Activated naive CD4-positive, alpha-beta T cell treated with anti-CD3 and anti-CD28 coated beads for 36 hours (primary cell): ENCODE results near the gene GRAMD2A. TPM values are rescaled to one million over a fixed set of nuclear protein-coding genes. Genes with fewer than 3 reads are reported as not detected.

Experiments used
- CTCF ChIA-PET: fragments of 350-600 bp; sonication (Branson Sonifier 250); formaldehyde crosslinking; loops from one replicate; lab custom pipeline; 2021; ENCODE audit warnings: antibody characterized with exemption; lab: Charles Lee
- DNase-seq: peaks from one replicate; pipeline ENCODE4 v3.0.0-alpha.2; 2020
- H3K27ac Mint-ChIP-seq: one replicate; pipeline ENCODE4 v1.8.0; 2021; ENCODE audit warnings: mild to moderate bottlenecking, mixed read lengths
- H3K27me3 Mint-ChIP-seq: one replicate; pipeline ENCODE4 v1.8.0; 2021; ENCODE audit warnings: low read depth, mixed read lengths
- H3K36me3 Mint-ChIP-seq: one replicate; pipeline ENCODE4 v1.8.0; 2021; ENCODE audit warnings: low read depth, mixed read lengths
- H3K4me1 Mint-ChIP-seq: one replicate; pipeline ENCODE4 v1.8.0; 2021; ENCODE audit warnings: low read depth, mixed read lengths
- H3K4me3 Mint-ChIP-seq: one replicate; pipeline ENCODE4 v1.8.0; 2021; ENCODE audit warnings: mild to moderate bottlenecking, moderate library complexity, mixed read lengths
- H3K9me3 Mint-ChIP-seq: one replicate; pipeline ENCODE4 v1.8.0; 2021; ENCODE audit warnings: mixed read lengths
- intact Hi-C: fragments of 100-400 bp; cut with micrococcal nuclease; formaldehyde crosslinking; loops from one replicate; pipeline ENCODE4 v1.15.1; 2023
- total RNA-seq, 2 experiments: library from RNA; stranded (reverse); gene quantifications; one replicate each; pipeline ENCODE4 v1.2.3, GENCODE V29; 2021

Gene GRAMD2A
- total RNA-seq, 2 experiments from 2014 or later, result not detected

DNA sequence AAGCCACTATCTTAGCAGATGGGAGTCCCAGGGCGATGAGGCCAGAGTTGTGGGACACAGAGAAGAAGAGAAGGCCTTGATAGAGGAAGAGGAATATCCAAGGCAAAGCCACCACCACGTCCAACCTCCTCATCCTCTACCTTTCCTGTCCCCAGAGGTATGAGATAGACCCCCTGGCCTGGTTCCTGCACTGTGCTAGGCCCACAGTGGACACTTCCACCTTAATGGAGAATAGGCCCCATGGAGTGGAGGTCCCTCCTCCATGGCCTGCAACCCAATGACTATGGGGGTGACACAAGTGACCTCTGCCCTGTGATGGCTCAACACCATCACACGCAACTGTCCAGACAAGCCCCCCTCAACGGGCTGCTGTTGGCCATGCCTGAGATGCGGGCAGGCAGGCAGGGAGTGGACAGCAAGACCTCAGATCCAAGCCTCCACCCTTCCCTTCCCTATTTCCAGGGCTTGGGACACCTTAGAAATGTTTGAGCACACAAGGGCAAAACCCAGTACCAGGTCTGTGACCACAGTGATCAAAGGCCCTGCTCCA, 36.8 kb downstream of the GRAMD2A start:
- CTCF ChIA-PET, result no interaction called here
- no peak overlapping the region for H3K4me3 Mint-ChIP-seq
- intact Hi-C loops, result no loop called here

DNA sequence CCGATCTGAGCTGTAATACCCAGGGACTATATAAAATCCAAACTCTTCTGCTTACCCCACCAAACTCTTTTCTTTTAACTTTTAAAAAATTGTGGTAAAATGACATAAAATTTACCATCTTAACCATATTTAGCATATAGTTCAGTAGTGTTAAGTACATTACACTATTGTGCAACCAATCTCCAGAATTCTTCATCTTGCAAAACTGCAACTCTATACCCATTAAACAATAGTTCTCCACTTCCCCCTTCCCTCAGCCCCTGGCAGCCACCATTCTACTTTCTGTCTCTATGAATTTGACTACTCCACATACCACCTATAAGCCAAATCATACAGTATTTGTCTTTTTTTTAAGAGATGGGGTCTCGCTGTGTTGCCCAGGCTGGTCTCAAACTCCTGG, 40.7 kb downstream of the GRAMD2A start:
- intact Hi-C loops, result loop anchor here (1.0 to 5.0 kb wide), 4 partner anchors 356 to 710 kb away; no protein-coding TSS in a partner anchor
- Mint-ChIP-seq H3K27ac (no peak overlapping the region), H3K36me3 (no peaks in the 10 kb centered on the region), H3K9me3 (no peaks in the 10 kb centered on the region), H3K4me3 (no peak overlapping the region), H3K27me3 (peaks cover 2% of the 10 kb centered on the region), H3K4me1 (peaks cover 4% of the 10 kb centered on the region)
- no peak for DNase-seq
- CTCF ChIA-PET, result interaction anchor here (0.6 to 3.3 kb wide), 18 partner anchors 10 to 850 kb away, joined by 3 to 29 read pairs (median 4); no protein-coding TSS in a partner anchor

More for the DNA sequence above, 36.8 kb downstream of the GRAMD2A start:
- no peaks in the 10 kb centered on the region for H3K36me3 Mint-ChIP-seq
- H3K27me3 Mint-ChIP-seq, result no peaks in the 10 kb centered on the region
- DNase-seq, result no peak
- H3K4me1 Mint-ChIP-seq, result peaks cover 2% of the 10 kb centered on the region
- no peaks in the 10 kb centered on the region for H3K9me3 Mint-ChIP-seq
- H3K27ac Mint-ChIP-seq, result no peak overlapping the region

DNA sequence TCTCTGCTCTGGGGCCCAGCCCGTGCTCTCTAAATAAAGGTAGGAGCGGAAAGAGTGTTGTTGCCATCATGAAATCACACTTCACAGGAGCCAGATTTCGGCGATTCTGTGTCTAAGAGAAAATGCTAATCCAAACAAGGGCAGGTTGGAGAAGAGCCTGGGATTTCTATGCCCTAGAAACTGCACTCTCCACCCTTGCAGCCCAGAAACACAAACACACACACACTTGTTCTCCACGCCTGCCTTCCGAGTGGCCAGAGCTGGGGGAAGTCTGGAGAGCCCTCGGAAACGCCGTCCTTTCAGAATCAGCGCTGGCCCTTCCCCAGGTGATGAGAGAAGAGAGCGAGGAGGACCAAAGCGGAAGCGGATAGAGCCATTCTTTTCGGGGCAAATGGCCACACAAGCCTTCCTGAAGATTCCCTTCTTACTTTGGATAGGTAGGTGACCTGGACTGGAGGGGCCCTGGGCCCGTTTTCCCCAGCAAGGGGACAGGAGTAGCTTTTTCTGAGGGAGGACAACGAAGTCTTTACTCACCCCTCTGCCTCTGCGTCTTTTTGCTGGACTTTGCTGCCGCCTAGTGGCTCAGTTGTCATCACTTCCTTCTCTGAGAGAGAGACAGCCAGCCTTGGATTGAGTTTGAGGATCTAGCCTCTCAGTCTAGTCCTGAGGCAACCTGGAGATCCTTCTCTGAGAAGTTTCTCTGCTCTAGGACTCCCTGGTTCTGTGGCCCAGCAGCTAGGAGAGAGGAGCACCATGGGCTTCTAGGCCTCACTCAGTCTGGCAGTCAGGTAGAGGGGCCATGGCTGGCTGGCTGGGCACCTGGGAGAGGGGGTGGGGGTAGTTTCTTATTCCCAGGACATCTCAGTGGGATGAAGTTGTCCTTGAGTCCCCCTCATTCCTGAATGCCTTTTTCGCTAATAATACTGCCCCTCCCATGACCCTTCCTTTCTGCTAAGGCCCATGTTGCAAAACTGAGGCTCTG, 41.7 kb downstream of the GRAMD2A start:
- peaks cover 4% of the 10 kb centered on the region for H3K4me1 Mint-ChIP-seq
- DNase-seq, result peak; percentile 92
- peak overlapping the region; percentile 60 for H3K4me3 Mint-ChIP-seq
- H3K9me3 Mint-ChIP-seq, result no peaks in the 10 kb centered on the region
- H3K27ac Mint-ChIP-seq, result no peak overlapping the region
- intact Hi-C loops, result loop anchor here (1.0 to 5.0 kb wide), 4 partner anchors 355 to 709 kb away; no protein-coding TSS in a partner anchor
- H3K36me3 Mint-ChIP-seq, result no peaks in the 10 kb centered on the region
- peaks cover 2% of the 10 kb centered on the region for H3K27me3 Mint-ChIP-seq
- CTCF ChIA-PET, result interaction anchor here (0.6 to 3.3 kb wide), 27 partner anchors 9 to 851 kb away, joined by 3 to 29 read pairs (median 3); no protein-coding TSS in a partner anchor

GRCh38 chr15:72155003-72155621, 42.5 kb downstream of the GRAMD2A start:
- CTCF ChIA-PET, result interaction anchor here (1.0 to 3.3 kb wide), 4 partner anchors 10 to 412 kb away, joined by 3 to 29 read pairs (median 13); no protein-coding TSS in a partner anchor
- peaks cover 4% of the 10 kb centered on the region for H3K4me1 Mint-ChIP-seq
- H3K27me3 Mint-ChIP-seq, result peaks cover 2% of the 10 kb centered on the region
- H3K27ac Mint-ChIP-seq, result no peak overlapping the region
- no peak for DNase-seq
- intact Hi-C loops, result loop anchor here (5.0 kb wide), 1 partner anchor 708 kb away; no protein-coding TSS in a partner anchor
- H3K9me3 Mint-ChIP-seq, result no peaks in the 10 kb centered on the region
- H3K36me3 Mint-ChIP-seq, result no peaks in the 10 kb centered on the region
- no peak overlapping the region for H3K4me3 Mint-ChIP-seq

GRCh38 chr15:72154316-72154715, 43.3 kb downstream of the GRAMD2A start:
- no peak overlapping the region for H3K27ac Mint-ChIP-seq
- CTCF ChIA-PET, result interaction anchor here (0.7 kb wide), 2 partner anchors 9 to 411 kb away, joined by 3 read pairs; no protein-coding TSS in a partner anchor
- intact Hi-C loops, result no loop called here

DNA sequence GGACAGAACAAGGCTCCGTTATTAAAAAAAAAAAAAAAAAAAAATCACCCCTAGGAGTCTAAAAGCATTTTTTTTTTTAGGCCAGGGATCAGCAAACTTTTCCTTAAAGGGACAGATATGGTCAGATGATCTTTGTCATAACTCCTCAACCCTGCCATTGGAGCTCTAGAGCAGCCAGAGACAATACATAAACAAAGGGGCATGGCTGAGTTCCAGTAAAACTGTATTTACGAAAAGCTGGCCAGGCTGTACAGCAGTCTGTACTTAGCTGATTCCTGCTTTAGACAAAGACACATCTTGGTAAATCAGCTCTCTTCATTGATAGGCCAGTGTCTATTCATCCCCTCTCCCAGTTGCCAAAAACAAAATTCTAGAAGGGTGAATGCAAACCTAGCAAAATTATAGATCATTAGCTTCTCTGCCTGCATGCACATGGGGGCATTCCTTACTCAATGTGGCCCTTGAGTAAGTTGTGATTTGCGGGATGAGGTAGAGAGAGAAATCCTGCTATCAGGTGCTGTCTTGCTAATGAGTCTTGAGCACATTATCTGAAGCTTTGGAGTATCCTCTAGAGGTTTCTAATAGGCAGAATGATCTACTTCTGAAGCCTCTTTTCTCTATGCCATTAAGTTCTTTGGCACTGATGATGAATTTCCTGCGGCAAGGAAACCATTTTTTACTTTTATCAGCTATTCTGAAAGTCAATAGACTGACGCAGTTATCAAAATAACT, 44.2 kb downstream of the GRAMD2A start:
- Mint-ChIP-seq H3K27me3 (peaks cover 2% of the 10 kb centered on the region), H3K4me1 (peaks cover 4% of the 10 kb centered on the region), H3K4me3 (no peak overlapping the region), H3K36me3 (no peaks in the 10 kb centered on the region), H3K9me3 (no peaks in the 10 kb centered on the region), H3K27ac (no peak overlapping the region)
- DNase-seq, result no peak
- intact Hi-C loops, result no loop called here
- CTCF ChIA-PET, result interaction anchor here (0.7 to 1.2 kb wide), 4 partner anchors 9 to 410 kb away, joined by 3 to 4 read pairs (median 4); no protein-coding TSS in a partner anchor

More at GRCh38 chr15:72154316-72154715, 43.3 kb downstream of the GRAMD2A start:
- Mint-ChIP-seq H3K36me3 (no peaks in the 10 kb centered on the region), H3K4me1 (peaks cover 4% of the 10 kb centered on the region), H3K27me3 (peaks cover 2% of the 10 kb centered on the region), H3K4me3 (no peak overlapping the region), H3K9me3 (no peaks in the 10 kb centered on the region)
- no peak for DNase-seq

- Mint-ChIP-seq H3K9me3 (no peaks in the 10 kb centered on the region), H3K4me3 (no peak overlapping the region), H3K27me3 (peaks cover 2% of the 10 kb centered on the region), H3K27ac (no peak overlapping the region), H3K4me1 (no peaks in the 10 kb centered on the region), H3K36me3 (no peaks in the 10 kb centered on the region)
- intact Hi-C loops, result no loop called here
- DNase-seq, result no peak
- CTCF ChIA-PET, result interaction anchor here (0.6 to 1.1 kb wide), 2 partner anchors 8 to 77 kb away, joined by 3 to 4 read pairs; no protein-coding TSS in a partner anchor
Observed at GRCh38 chr15:72147418-72147817, 50.2 kb downstream of the GRAMD2A start.

DNA sequence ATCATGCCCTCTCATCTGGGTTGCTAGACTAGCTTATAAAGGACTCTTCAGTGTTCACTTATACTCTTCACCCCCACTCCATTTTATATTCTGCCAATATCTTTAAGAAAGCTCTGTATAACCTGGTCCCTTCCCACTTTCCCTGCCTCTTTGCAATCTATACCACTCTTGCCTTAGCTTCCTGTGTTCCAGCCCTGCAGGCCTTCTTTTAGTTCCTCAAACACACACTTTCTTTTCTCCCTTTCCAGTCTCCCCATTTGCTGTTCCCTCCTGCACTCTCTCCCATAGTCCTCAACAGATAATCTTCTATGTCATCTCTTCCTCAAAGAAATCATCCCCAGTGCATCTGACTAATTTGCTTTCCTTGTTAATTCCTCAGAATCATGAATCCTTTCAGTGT, 50.7 kb downstream of the GRAMD2A start:
- DNase-seq, result no peak
- Mint-ChIP-seq H3K36me3 (no peaks in the 10 kb centered on the region), H3K27ac (no peak overlapping the region), H3K9me3 (no peaks in the 10 kb centered on the region), H3K27me3 (peaks cover 2% of the 10 kb centered on the region), H3K4me3 (no peak overlapping the region), H3K4me1 (no peaks in the 10 kb centered on the region)
- intact Hi-C loops, result no loop called here
- CTCF ChIA-PET, result interaction anchor here (0.6 to 1.0 kb wide), 2 partner anchors 77 to 366 kb away, joined by 3 to 4 read pairs; no protein-coding TSS in a partner anchor

GRCh38 chr15:72146221-72146620, 51.4 kb downstream of the GRAMD2A start:
- peaks cover 2% of the 10 kb centered on the region for H3K27me3 Mint-ChIP-seq
- no peaks in the 10 kb centered on the region for H3K9me3 Mint-ChIP-seq
- no peaks in the 10 kb centered on the region for H3K36me3 Mint-ChIP-seq
- H3K4me3 Mint-ChIP-seq, result no peak overlapping the region
- CTCF ChIA-PET, result interaction anchor here (0.6 to 1.0 kb wide), 2 partner anchors 365 to 878 kb away, joined by 3 to 4 read pairs; no protein-coding TSS in a partner anchor
- intact Hi-C loops, result no loop called here
- no peaks in the 10 kb centered on the region for H3K4me1 Mint-ChIP-seq
- no peak for DNase-seq
- no peak overlapping the region for H3K27ac Mint-ChIP-seq

DNA sequence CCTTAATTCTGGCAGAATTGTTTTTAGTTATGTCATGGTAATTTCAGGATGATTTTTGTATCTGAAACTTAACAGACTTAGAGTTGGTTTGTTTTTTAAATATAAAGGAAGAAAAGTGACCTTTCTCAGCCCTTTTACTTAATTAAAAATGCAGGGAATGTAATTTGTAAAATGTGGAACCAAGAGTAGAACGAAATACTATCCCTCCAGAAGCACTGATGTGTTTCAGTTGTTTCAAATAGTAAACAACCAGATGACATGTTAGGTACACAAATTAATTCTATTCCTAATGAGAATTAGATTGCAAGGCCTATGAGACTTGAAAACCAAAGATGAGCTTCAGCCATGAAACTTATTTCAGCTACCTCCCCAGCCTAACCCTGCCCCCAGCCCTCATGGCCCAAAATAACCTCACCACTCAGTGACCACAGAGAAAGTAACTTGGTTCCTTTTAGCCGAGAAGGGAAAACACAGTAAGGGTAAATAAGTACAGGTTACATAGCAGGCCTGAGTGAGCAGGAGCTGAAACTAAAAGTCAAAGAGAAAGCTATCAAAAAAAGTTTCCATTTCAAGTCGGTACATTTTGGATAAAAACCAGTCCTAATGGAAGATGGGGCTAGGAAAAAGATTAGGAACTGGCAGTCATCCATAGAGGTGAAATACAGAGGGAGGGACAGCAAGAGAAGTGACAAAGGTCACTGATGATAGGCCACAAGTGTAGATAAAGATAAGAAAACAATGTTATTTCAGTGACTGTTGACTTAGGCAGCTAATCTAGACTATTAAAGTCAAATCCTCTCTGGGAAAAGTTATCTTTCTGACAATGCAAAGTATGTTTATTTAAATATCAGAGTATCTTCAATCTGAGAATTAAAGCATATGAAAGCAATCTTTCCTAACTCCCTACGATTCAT, 56.2 kb downstream of the GRAMD2A start:
- intact Hi-C loops, result no loop called here
- CTCF ChIA-PET, result interaction anchor here (1.2 kb wide), 1 partner anchor 15 kb away, joined by 3 read pairs; no protein-coding TSS in a partner anchor

More for the DNA sequence above, 56.2 kb downstream of the GRAMD2A start:
- Mint-ChIP-seq H3K27me3 (peaks cover 2% of the 10 kb centered on the region), H3K36me3 (peaks cover 2% of the 10 kb centered on the region), H3K4me3 (no peak overlapping the region), H3K9me3 (no peaks in the 10 kb centered on the region), H3K27ac (no peak overlapping the region), H3K4me1 (no peaks in the 10 kb centered on the region)
- no peak for DNase-seq
